ENCODE results near the gene OR8B2. TPM values are rescaled to one million over a fixed set of nuclear protein-coding genes. Genes with fewer than 3 reads are reported as not detected.

OR8B2 gene
- total RNA-seq, 1 experiment from 2014 or later = not detected

- Histone ChIP-seq H3K27ac (ENCODE audit: low read length) (no peak overlapping the region), H3K4me1 (ENCODE audit: control insufficient read depth, insufficient read depth, low read length) (no peaks in the 10 kb centered on the region), H3K36me3 (ENCODE audit: control insufficient read depth, insufficient read depth, low read length) (no peaks in the 10 kb centered on the region), H3K27me3 (ENCODE audit: control insufficient read depth, insufficient read depth, low read length) (no peaks in the 10 kb centered on the region), H3K4me3 (ENCODE audit: low read depth in 2 of 2, low read length in 2 of 2) (no peak overlapping the region), H3K9me3 (ENCODE audit: control insufficient read depth, insufficient read depth, low read depth, low read length) (no peaks in the 10 kb centered on the region)
- no peak for ATAC-seq
- intact Hi-C loops (cut with micrococcal nuclease; ENCODE audit: unreplicated experiment) (no loop called here), in situ Hi-C loops (cut with HindIII; ENCODE audit: low pct_unique_long_range_greater_than_20kb, low sequenced_read_pairs) (no loop called here)
- TF ChIP-seq TCF7L2 (IDR thresholded peaks at IDR 0.05; ENCODE audit: low read depth, low read length) = no peak
- TF ChIP-seq SIN3A (IDR thresholded peaks at IDR 0.05; ENCODE audit: borderline replicate concordance, insufficient read depth, low read depth, low read length) = no peak
- TF ChIP-seq REST (IDR thresholded peaks at IDR 0.05; ENCODE audit: insufficient read depth in 1 of 2, low read depth in 2 of 2, low read length in 1 of 2) = no peak
- TF ChIP-seq CTCF (IDR thresholded peaks at IDR 0.05) = no peak
- TF ChIP-seq POLR2AphosphoS5 (IDR thresholded peaks at IDR 0.05; ENCODE audit: low read depth, low read length) = no peak
- BruUV-seq (replicated peaks) = no TSS peak
- POLR2A ChIA-PET = interaction anchor here (0.6 kb wide), 1 partner anchor 70 kb away, joined by 5 read pairs; no protein-coding TSS in a partner anchor
- CTCF ChIA-PET = no interaction called here
- no peak for DNase-seq (ENCODE audit: low read depth, low spot score)
Observed at GRCh38 chr11:124359566-124359965, 24.7 kb downstream of the OR8B2 start.

GRCh38 chr11:124346311-124346955, 37.9 kb downstream of the OR8B2 start:
- Histone ChIP-seq H3K9me3 (ENCODE audit: control insufficient read depth, insufficient read depth, low read depth, low read length) (no peaks in the 10 kb centered on the region), H3K4me3 (ENCODE audit: low read depth in 2 of 2, low read length in 2 of 2) (no peak overlapping the region), H3K27ac (ENCODE audit: low read length) (no peak overlapping the region), H3K4me1 (ENCODE audit: control insufficient read depth, insufficient read depth, low read length) (no peaks in the 10 kb centered on the region), H3K36me3 (ENCODE audit: control insufficient read depth, insufficient read depth, low read length) (no peaks in the 10 kb centered on the region), H3K27me3 (ENCODE audit: control insufficient read depth, insufficient read depth, low read length) (no peaks in the 10 kb centered on the region)
- ChIA-PET POLR2A (no interaction called here), CTCF (no interaction called here)
- no peak for ATAC-seq
- no peak for DNase-seq (ENCODE audit: low read depth, low spot score)
- intact Hi-C loops (cut with micrococcal nuclease; ENCODE audit: unreplicated experiment) = no loop called here
- TF ChIP-seq TCF7L2 (IDR thresholded peaks at IDR 0.05; ENCODE audit: low read depth, low read length) (no peak), SIN3A (IDR thresholded peaks at IDR 0.05; ENCODE audit: borderline replicate concordance, insufficient read depth, low read depth, low read length) (no peak), REST (IDR thresholded peaks at IDR 0.05; ENCODE audit: insufficient read depth in 1 of 2, low read depth in 2 of 2, low read length in 1 of 2) (no peak), POLR2AphosphoS5 (IDR thresholded peaks at IDR 0.05; ENCODE audit: low read depth, low read length) (no peak), CTCF (IDR thresholded peaks at IDR 0.05) (no peak)
- in situ Hi-C loops (cut with HindIII; ENCODE audit: low pct_unique_long_range_greater_than_20kb, low sequenced_read_pairs) = no loop called here
- BruUV-seq (replicated peaks) = no TSS peak

Data from Panc1 (cell line).